ENCODE results near the gene CPEB4.

The CPEB4 gene

GRCh38 chr5:173891308-173892116 is 3.4 kb downstream of the CPEB4 start:
- H3K36me3 ChIP-seq, result peaks cover 9% of the 10 kb centered on the region
- H3K27ac ChIP-seq, result peak overlapping the region; percentile 94
- no peaks in the 10 kb centered on the region for H3K27me3 ChIP-seq
- peak overlapping the region; percentile 77 to 87 for H3K4me3 ChIP-seq (ENCODE audit: low read depth in 1 of 2, low read length in 1 of 2)
- no peak for TF ChIP-seq CTCF (IDR thresholded peaks at IDR 0.05)
- no peaks in the 10 kb centered on the region for H3K9me3 ChIP-seq
- peaks cover 81 to 85% of the 10 kb centered on the region in 2 experiments for H3K4me1 ChIP-seq (ENCODE audit: control insufficient read depth in 1 of 2, insufficient read depth in 1 of 2, low read depth in 1 of 2, low read length in 1 of 2)

- no peaks in the 10 kb centered on the region for H3K9me3 ChIP-seq
- peak overlapping the region; percentile 77 to 87 for H3K4me3 ChIP-seq (ENCODE audit: low read depth in 1 of 2, low read length in 1 of 2)
- no peak for TF ChIP-seq CTCF (IDR thresholded peaks at IDR 0.05)
- peaks cover 9% of the 10 kb centered on the region for H3K36me3 ChIP-seq
- peak overlapping the region; percentile 15 for H3K27ac ChIP-seq
- peaks cover 82% of the 10 kb centered on the region in 2 experiments for H3K4me1 ChIP-seq (ENCODE audit: control insufficient read depth in 1 of 2, insufficient read depth in 1 of 2, low read depth in 1 of 2, low read length in 1 of 2)
- no peaks in the 10 kb centered on the region for H3K27me3 ChIP-seq
Observed at GRCh38 chr5:173893192-173893561, 5.0 kb downstream of the CPEB4 start.

GRCh38 chr5:173895401-173896165 is 7.4 kb downstream of the CPEB4 start:
- Histone ChIP-seq H3K9me3 (no peaks in the 10 kb centered on the region), H3K4me1 (ENCODE audit: control insufficient read depth in 1 of 2, insufficient read depth in 1 of 2, low read depth in 1 of 2, low read length in 1 of 2) (peaks cover 67 to 76% of the 10 kb centered on the region in 2 experiments), H3K4me3 (ENCODE audit: low read depth in 1 of 2, low read length in 1 of 2) (peak overlapping the region in 1 of 2 experiments; percentile 25), H3K36me3 (peaks cover 6% of the 10 kb centered on the region), H3K27me3 (no peaks in the 10 kb centered on the region), H3K27ac (peak overlapping the region; percentile 83)
- no peak for TF ChIP-seq CTCF (IDR thresholded peaks at IDR 0.05)

GRCh38 chr5:173896631-173897030 is 8.5 kb downstream of the CPEB4 start:
- H3K4me3 ChIP-seq (ENCODE audit: low read depth in 1 of 2, low read length in 1 of 2), result no peak overlapping the region
- no peak for TF ChIP-seq CTCF (IDR thresholded peaks at IDR 0.05)
- peak overlapping the region; percentile 83 for H3K27ac ChIP-seq
- H3K4me1 ChIP-seq (ENCODE audit: control insufficient read depth in 1 of 2, insufficient read depth in 1 of 2, low read depth in 1 of 2, low read length in 1 of 2), result peaks cover 57 to 78% of the 10 kb centered on the region in 2 experiments
- no peaks in the 10 kb centered on the region for H3K27me3 ChIP-seq
- peaks cover 6% of the 10 kb centered on the region for H3K36me3 ChIP-seq
- H3K9me3 ChIP-seq, result no peaks in the 10 kb centered on the region

GRCh38 chr5:173901705-173902104 is 13.6 kb downstream of the CPEB4 start:
- Histone ChIP-seq H3K9me3 (no peaks in the 10 kb centered on the region), H3K27me3 (no peaks in the 10 kb centered on the region), H3K4me3 (ENCODE audit: low read depth in 1 of 2, low read length in 1 of 2) (no peak overlapping the region), H3K4me1 (ENCODE audit: control insufficient read depth in 1 of 2, insufficient read depth in 1 of 2, low read depth in 1 of 2, low read length in 1 of 2) (peaks cover 31 to 59% of the 10 kb centered on the region in 2 experiments), H3K36me3 (no peaks in the 10 kb centered on the region), H3K27ac (peak overlapping the region; percentile 27)
- no peak for TF ChIP-seq CTCF (IDR thresholded peaks at IDR 0.05)
